C4-2B (cell line): Measurements from ENCODE around the gene UPK1A.
"Not testable (repeated sequence)": the region's sequence is repeated elsewhere in the genome, so short reads cannot be mapped to it uniquely, and the experiment has no call there.

Source experiments
- H3K27ac ChIP-seq: fragments of 450-650 bp; 2 replicates; pipeline ENCODE4 v1.5.1; 2017
- ZFX ChIP-seq: fragments of 450-650 bp; IDR thresholded peaks from 2 replicates; pipeline ENCODE4 v1.6.1; 2017
- TF ChIP-seq, protein P1 (sequence below): fragments of 450-650 bp; conservative IDR thresholded peaks from 2 replicates; pipeline ENCODE4 v1.5.1; 2017; ENCODE audit warnings: mild to moderate bottlenecking

Gene UPK1A

DNA sequence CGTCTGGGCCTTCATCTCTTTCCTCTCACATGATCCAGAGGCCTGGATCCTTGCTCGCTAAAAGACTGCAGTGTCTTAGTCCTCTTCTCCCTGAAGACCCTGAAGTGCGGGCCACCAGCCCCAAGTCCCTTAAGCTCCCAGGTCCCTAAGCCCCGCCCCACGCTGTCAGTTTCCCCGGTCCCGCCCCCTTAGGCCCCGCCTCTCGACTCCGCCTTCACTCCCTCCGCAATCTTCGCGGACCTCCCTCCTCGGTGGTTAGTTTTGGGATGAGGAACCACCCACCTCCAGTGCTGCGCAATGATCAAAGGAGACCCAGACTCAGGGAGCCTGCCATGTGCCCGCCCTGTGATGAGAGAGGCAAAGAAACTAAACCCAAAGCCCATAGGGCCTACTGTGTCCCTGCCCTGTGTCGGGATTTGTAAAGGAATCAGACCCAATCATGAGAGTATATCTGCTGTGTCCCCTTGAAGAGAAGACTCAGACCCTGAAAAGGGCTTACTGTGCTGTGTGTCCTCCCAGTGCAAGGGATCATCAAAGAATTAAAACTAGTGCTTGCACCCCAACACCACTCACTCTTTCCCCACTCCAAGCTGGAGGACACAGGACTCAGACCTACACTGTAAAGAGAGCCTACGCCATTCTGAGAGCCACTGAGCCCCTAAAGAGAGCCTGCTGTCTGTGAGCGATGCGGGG lies 21.2 kb upstream of the UPK1A start:
- peak overlapping the region; percentile 82 for H3K27ac ChIP-seq
- TF ChIP-seq, protein P1, sequence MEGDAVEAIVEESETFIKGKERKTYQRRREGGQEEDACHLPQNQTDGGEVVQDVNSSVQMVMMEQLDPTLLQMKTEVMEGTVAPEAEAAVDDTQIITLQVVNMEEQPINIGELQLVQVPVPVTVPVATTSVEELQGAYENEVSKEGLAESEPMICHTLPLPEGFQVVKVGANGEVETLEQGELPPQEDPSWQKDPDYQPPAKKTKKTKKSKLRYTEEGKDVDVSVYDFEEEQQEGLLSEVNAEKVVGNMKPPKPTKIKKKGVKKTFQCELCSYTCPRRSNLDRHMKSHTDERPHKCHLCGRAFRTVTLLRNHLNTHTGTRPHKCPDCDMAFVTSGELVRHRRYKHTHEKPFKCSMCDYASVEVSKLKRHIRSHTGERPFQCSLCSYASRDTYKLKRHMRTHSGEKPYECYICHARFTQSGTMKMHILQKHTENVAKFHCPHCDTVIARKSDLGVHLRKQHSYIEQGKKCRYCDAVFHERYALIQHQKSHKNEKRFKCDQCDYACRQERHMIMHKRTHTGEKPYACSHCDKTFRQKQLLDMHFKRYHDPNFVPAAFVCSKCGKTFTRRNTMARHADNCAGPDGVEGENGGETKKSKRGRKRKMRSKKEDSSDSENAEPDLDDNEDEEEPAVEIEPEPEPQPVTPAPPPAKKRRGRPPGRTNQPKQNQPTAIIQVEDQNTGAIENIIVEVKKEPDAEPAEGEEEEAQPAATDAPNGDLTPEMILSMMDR: no peak
- TF ChIP-seq ZFX: no peak

DNA sequence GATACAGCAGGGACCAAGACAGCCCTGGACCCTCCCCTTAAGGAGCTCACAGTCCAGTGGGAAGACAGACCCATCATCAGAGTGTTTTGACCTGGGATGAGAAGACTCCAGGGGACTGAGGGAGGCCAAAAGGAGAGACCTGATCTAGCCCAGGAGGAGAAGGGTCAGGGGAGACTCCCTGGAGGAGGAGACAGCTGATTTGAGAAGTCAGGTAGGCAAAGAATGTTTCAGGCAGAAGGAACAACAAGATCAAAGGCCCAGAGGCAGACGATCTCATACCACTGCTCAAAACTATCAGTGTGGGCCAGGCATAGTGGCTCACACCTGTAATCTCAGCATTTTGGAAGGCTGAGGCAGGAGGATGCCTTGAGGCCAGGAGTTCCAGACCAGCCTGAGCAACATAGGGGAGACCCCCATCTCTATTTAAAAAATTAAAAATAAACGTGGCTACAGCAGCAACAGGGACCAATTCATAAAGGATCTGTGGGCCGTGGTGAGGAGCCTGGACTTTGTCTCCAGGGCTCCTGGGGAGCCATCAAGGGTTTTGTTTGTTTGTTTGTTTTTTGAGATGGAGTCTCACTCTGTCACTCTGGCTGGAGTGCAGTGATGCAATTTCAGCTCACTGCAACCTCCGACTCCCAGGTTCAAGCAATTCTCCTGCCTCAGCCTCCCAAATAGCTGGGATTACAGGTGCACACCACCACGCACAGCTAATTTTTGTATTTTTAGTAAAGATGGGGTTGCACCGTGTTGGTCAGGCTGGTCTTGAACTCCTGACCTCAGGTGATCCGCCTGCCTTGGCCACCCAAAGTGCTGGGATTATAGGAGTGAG lies 20.4 kb upstream of the UPK1A start:
- TF ChIP-seq ZFX: no peak
- TF ChIP-seq, protein P1: no peak
- peak overlapping the region; percentile 82; the same call in 1 of the 2 replicates for H3K27ac ChIP-seq

DNA sequence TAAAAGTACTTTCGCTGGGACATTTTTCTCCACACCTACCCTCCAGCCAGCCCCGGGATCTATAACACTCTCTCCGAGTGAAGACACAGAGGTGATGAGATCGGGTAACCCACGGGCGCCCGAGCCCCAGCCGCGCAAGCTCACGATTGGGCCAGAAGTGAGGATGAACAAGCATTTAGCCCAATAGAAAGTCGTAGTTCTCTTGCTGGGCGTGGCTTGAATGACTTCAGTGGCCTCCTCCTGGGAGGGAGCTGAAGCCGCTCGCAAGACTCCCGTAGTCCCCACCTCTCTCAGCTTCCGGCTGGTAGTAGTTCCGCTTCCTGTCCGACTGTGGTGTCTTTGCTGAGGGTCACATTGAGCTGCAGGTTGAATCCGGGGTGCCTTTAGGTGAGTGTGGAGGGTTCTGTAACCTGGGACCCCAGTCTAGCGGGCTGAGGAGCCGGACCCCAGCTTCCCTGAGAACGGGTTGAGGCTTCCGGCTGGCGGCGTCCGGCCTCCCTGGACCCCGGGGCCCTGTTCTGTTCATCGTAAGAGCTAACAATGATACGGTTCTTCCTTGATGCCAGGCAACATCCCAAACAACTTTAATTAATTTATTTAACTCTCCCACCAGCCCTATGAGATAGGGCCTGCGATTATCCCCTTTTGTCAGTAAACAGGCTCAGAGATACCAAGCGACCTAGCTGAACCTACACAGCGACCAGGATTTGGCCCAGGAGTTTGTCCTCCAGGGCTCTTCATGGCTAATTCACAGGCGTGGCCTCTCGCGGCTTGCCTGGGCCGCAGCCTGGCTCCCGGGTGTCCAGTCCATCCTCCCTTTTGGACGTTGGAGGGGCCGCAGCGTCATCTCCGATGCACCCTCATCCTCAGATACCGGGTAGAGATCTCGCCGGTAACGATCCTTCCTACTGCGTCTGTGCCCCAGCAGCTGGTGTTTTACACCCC lies 18.0 kb upstream of the UPK1A start, which contains the start of gene COX6B1:
TSS of gene COX6B1 (plus strand) at position 307 of the 945 bp plus-strand sequence. CDS start 2,921 bp downstream, outside the sequence.
- TF ChIP-seq, protein P1: no peak
- TF ChIP-seq ZFX: peak; percentile 64; the same call in 1 of the 2 replicates
- peak within 1 kb of the TSS; percentile 88 for H3K27ac ChIP-seq

DNA sequence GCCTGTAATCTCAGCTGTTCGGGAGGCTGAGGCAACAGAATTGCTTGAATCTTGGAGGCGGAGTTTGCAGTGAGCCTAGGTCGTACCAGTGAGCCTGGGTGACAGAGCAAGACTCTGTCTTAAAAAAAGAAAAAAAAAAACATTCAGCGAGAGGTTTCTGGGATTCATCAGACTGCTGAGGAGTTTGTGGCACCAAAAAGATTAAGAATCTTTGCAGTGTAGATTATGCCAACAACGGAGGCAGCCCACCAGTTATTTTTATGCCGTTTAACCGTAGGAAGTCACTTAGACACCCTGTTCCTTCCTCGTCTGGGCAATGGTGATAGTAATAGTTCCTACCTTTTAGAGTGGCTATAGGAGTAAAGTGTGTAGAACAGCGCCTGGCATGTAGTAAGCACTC lies 15.7 kb upstream of the UPK1A start:
- no peak overlapping the region for H3K27ac ChIP-seq

DNA sequence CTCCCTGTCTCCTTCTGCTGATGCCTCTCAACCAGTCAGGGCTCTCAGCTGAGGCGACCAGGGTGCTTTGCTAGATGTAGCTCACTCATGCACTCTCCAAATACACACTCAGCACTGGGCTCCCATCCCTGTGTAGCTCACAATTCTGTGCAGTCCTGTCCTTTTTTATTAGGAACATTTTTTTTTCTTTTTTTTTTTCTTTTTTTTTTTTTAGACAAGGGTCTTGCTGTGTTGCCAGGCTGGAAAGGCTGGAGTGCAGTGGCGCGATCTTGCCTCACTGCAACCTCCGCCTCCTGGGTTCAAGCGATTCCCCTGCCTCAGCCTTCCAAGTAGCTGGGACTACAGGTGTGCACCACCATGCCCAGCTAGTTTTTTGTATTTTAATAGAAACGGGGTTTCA lies 11.5 kb upstream of the UPK1A start:
- not testable (repeated sequence) for H3K27ac ChIP-seq

More for the DNA sequence above, 15.7 kb upstream of the UPK1A start:
- TF ChIP-seq ZFX: no peak
- TF ChIP-seq, protein P1: no peak

DNA sequence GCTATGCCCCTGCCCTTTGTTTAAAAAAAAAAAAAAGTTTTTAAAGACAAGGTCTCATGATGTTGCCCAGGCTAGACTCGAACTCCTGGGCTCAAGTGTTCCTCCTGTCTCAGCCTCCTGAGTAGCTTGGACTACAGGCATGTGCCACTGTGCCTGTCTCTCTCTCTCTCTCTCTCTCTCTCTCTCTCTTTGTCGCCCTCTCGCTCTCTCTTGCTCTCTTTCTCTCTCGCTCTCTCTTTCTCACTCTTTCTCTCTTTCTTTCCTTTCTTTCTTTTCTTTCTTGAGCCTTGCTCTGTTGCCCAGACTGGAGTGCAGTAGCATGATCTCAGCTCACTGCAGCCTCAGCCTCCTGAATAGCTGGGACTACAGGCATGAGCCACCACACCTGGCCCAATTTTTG lies 10.7 kb upstream of the UPK1A start:
- no peak overlapping the region for H3K27ac ChIP-seq
- TF ChIP-seq, protein P1: no peak
- TF ChIP-seq ZFX: no peak

DNA sequence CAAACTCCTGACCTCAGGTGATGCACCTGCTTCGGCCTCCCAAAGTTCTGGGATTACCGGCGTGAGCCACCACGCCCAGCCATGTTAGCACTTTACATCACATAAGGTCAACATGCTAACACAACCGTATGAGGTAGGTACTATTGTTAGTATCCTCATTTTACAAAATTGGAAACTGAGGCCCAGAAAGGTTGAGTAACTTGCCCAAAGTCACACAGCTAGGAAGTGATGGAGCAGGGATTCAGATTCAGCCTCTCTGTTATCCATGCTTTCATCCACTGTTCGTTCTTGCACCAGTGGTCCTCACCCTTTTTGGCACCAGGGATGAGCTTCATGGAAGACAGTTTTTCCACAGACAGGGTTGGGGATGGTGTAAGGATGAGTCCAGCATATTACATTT lies 9.6 kb upstream of the UPK1A start:
- H3K27ac ChIP-seq: no peak overlapping the region
- TF ChIP-seq, protein P1: no peak
- no peak for TF ChIP-seq ZFX
